Heart left ventricle (tissue), 16 donors: Measurements from ENCODE around the gene CDH19. TPM values are rescaled to one million over a fixed set of nuclear protein-coding genes. Genes with fewer than 3 reads are reported as not detected.

ENCODE experiments used
- ATAC-seq, 4 donors: fragments of 200-7000 bp; cut with Tn5 transposase; one replicate each; pipeline ENCODE4 v1.9.1; 2020 to 2022; ENCODE audit warnings: moderate library complexity in 4 of 4, mild to moderate bottlenecking in 3 of 4, moderate number of reproducible peaks in 1 of 4
- DNase-seq, 5 donors: peaks; one replicate each; pipeline ENCODE4 v3.0.0-alpha.2; 2020
- H3K27ac ChIP-seq, 12 donors: fragments of 200-600 bp; sonication (generic) in 4 of 12; one replicate each; pipeline versions ENCODE4 v1.5.0 to v1.8.0; 2016 to 2022; ENCODE audit warnings: mild to moderate bottlenecking in 2 of 12
- H3K27me3 ChIP-seq, 9 donors: fragments of 200-600 bp; sonication (generic) in 2 of 9; one replicate each; pipeline versions ENCODE4 v1.5.1 to v1.8.0; 2016 to 2022; ENCODE audit warnings: mild to moderate bottlenecking in 3 of 9
- H3K36me3 ChIP-seq, 9 donors: fragments of 200-600 bp; sonication (generic) in 2 of 9; one replicate each; pipeline versions ENCODE4 v1.5.0 to v1.8.0; 2018 to 2022; ENCODE audit warnings: mild to moderate bottlenecking in 2 of 9
- H3K4me1 ChIP-seq, 12 donors: fragments of 200-600 bp; sonication (generic) in 4 of 12; one replicate each; pipeline versions ENCODE4 v1.5.0 to v1.8.0; 2016 to 2022; ENCODE audit warnings: mild to moderate bottlenecking in 3 of 12
- H3K4me3 ChIP-seq, 12 donors: fragments of 200-600 bp; sonication (generic) in 4 of 12; one replicate each; pipeline versions ENCODE4 v1.5.0 to v1.8.0; 2017 to 2022; ENCODE audit warnings: mild to moderate bottlenecking in 9 of 12, moderate library complexity in 4 of 12
- H3K9me3 ChIP-seq, 12 donors: fragments of 200-600 bp; sonication (generic) in 4 of 12; one replicate each; pipeline versions ENCODE4 v1.5.0 to v1.8.0; 2016 to 2022; ENCODE audit warnings: mild to moderate bottlenecking in 1 of 12
- CTCF ChIP-seq, 12 donors: fragments of 200-600 bp; sonication (generic) in 4 of 12; IDR thresholded peaks; one replicate each; pipeline versions ENCODE4 v1.5.0 to v1.8.0; 2018 to 2022; ENCODE audit warnings: antibody characterized with exemption in 12 of 12, mild to moderate bottlenecking in 5 of 12
- POLR2A ChIP-seq, 2 donors: fragments of 450-650 bp; IDR thresholded peaks; one replicate each; pipeline ENCODE4 v1.6.1; 2017; ENCODE audit warnings: antibody characterized with exemption in 2 of 2, mild to moderate bottlenecking in 2 of 2, moderate library complexity in 2 of 2
- WGBS, 4 donors: extraction: QIAGEN DNeasy Blood & Tissue Kit in 2 of 4; methylation state at CpG; one replicate each; pipeline versions ENCODE4 v1.1.5 to v1.1.7; 2013 to 2018; 5-methylcytosine and 5-hydroxymethylcytosine counted together
- intact Hi-C, 10 donors: fragments of 100-400 bp; cut with DNase I; formaldehyde crosslinking; loops; one replicate each; pipeline versions ENCODE4 v1.11.1 to v1.14.2; 2022
- polyA plus RNA-seq, 2 donors: library from polyadenylated mRNA; stranded (reverse); fragments of 200-250 nt; gene quantifications; one replicate each; pipeline ENCODE4 v1.2.3, GENCODE V29; 2013
- total RNA-seq, 9 donors: library from RNA; depleted of rRNA in 2 of 9; stranded (reverse); fragments of >200 nt in 2 of 9; fragmentation: NEBNext Ultra II Directional in 3 of 9; extraction: Animal tissue kit (Norgen Biotek cat#: 25700) in 3 of 9; gene quantifications; one replicate each; pipeline versions ENCODE4 v1.1.0 to v1.2.4, GENCODE V29; 2016 to 2023
- donor health status: ischemic (EF 13 %, LVEDD 7.1; RV severe dilation, severe dysfunction).
- donor health status: healthy with polysubstance abuse.
- donor health status: DM: no; HTN: yes; CAD: no.
- donor health status: DM: no; HTN: no; CAD: no.
- donor health status: ischemic (EF 25% LVEDD 6.9; RV normal size, moderate dysfunction).
- donor health status: ischemic (EF 25% LVEDD 5.7; RV mildly dilated, moderate dysfunction).
- donor health status: healthy.
- donor health status: DM: yes; HTN: yes; CAD: no.
- donor health status: ischemic (EF 35%, LVEDD 5.7; RV mildly dilated, moderate dysfunction).
- donor health status: nonischemic (EF 11% LVEDD 7.7; RV severe dilation, severe dysfunction).
- donor health status: DM: yes; HTN: yes; CAD: no.
- donor health status: PGD.
- donor health status: ischemic (EF 29% LVEDD 5.4; RV normal size, mild dysfunction).
- donor health status: nonischemic (EF 23%, LVEDD 6.1; RV moderate dilation, normal function).

Gene CDH19
- total and polyA plus RNA-seq, 11 donors, result 7.8 to 51.7 (median 12.2) TPM

- 53 to 71% (median 57%) methylated on average over 1 of the region's 1 CpG for WGBS, 4 donors
- Histone ChIP-seq H3K4me1 (no peaks in the 10 kb centered on the region), H3K27me3 (no peaks in the 10 kb centered on the region), H3K9me3 (peaks cover 0 to 13% (median 0%) of the 10 kb centered on the region in 12 donors), H3K4me3 (no peak overlapping the region), H3K36me3 (no peaks in the 10 kb centered on the region), H3K27ac (no peak overlapping the region)
- intact Hi-C loops, result no loop called here
- DNase-seq (no peak), ATAC-seq (no peak)
- no peak for TF ChIP-seq CTCF (IDR thresholded peaks at IDR 0.05)
- no peak for TF ChIP-seq POLR2A (IDR thresholded peaks at IDR 0.05)
Measured at GRCh38 chr18:66457245-66457644, 146.6 kb downstream of the CDH19 start.
